Small intestine (tissue), 7 donors: ENCODE measurements around the gene KLHL29. TPM values are rescaled to one million over a fixed set of nuclear protein-coding genes. Genes with fewer than 3 reads are reported as not detected.

ENCODE experiments used
- DNase-seq, 2 donors: peaks; one replicate each; pipeline versions ENCODE4 v3.0.0 to v3.0.0-alpha.2; 2013
- FAIRE-seq: peaks from 2 replicates; lab custom pipeline; 2012; peaks lifted over from hg19 to GRCh38; lab: Jason Lieb, UNC
- H3K27ac ChIP-seq, 3 donors: one replicate each; pipeline ENCODE4 v1.5.1; 2013; ENCODE audit warnings: low read length in 2 of 3, mild to moderate bottlenecking in 2 of 3, control low read depth in 1 of 3, inconsistent platforms in 1 of 3, low read depth in 1 of 3, moderate library complexity in 1 of 3
- H3K27me3 ChIP-seq, 3 donors: one replicate each; pipeline ENCODE4 v1.6.1; 2013; ENCODE audit warnings: low read length in 3 of 3, inconsistent platforms in 1 of 3; ENCODE audit not compliant: control insufficient read depth in 3 of 3, insufficient read depth in 3 of 3
- H3K36me3 ChIP-seq, 3 donors: one replicate each; pipeline ENCODE4 v1.6.1; 2013; ENCODE audit warnings: low read length in 3 of 3, inconsistent platforms in 1 of 3, low read depth in 1 of 3, mild to moderate bottlenecking in 1 of 3, moderate library complexity in 1 of 3; ENCODE audit not compliant: control insufficient read depth in 3 of 3, insufficient read depth in 2 of 3
- H3K4me1 ChIP-seq, 3 donors: one replicate each; pipeline ENCODE4 v1.6.1; 2013; ENCODE audit warnings: low read length in 2 of 3, inconsistent platforms in 1 of 3, low read depth in 1 of 3, mild to moderate bottlenecking in 1 of 3, moderate library complexity in 1 of 3; ENCODE audit not compliant: control insufficient read depth in 3 of 3, insufficient read depth in 2 of 3
- H3K4me3 ChIP-seq, 3 donors: one replicate each; pipeline ENCODE4 v1.5.1; 2013; ENCODE audit warnings: low read length in 3 of 3, control low read depth in 1 of 3, inconsistent platforms in 1 of 3, low read depth in 1 of 3, mild to moderate bottlenecking in 1 of 3, moderate library complexity in 1 of 3
- H3K9me3 ChIP-seq, 2 donors: one replicate each; pipeline ENCODE4 v1.6.1; 2013; ENCODE audit warnings: low read depth in 1 of 2, low read length in 1 of 2; ENCODE audit not compliant: control insufficient read depth in 2 of 2, insufficient read depth in 1 of 2
- WGBS, 3 donors: extraction: QIAGEN DNeasy Blood & Tissue Kit; methylation state at CpG; one replicate each; pipeline ENCODE4 v1.1.7; 2013; 5-methylcytosine and 5-hydroxymethylcytosine counted together
- polyA plus RNA-seq, 4 donors: library from polyadenylated mRNA; stranded (reverse) in 3 of 4; unstranded in 1 of 4; fragments of 200-250 nt in 3 of 4; fragments of 120-200 nt in 1 of 4; gene quantifications; one replicate each; pipeline versions ENCODE4 v1.2.1 to v1.2.3, GENCODE V29; 2013
- donor health status: healthy with polysubstance abuse.
- donor health status: control.
- donor health status: control.
- donor health status: Bipolar disorder and iron deficiency.
- donor health status: healthy.

Gene KLHL29
- polyA plus RNA-seq, 4 donors = 0.22 to 2.7 (median 1.4) TPM

GRCh38 chr2:23649819-23650218 lies 264.8 kb downstream of the KLHL29 start:
- Histone ChIP-seq H3K4me1 (no peaks in the 10 kb centered on the region), H3K36me3 (peaks cover 0 to 9% (median 1%) of the 10 kb centered on the region in 3 donors), H3K4me3 (no peak overlapping the region), H3K27me3 (no peaks in the 10 kb centered on the region), H3K27ac (no peak overlapping the region), H3K9me3 (peaks cover 0 to 8% of the 10 kb centered on the region in 2 donors)
- WGBS, 3 donors = 51 to 62% (median 59%) methylated on average over 7 of the region's 7 CpGs
- FAIRE-seq (no peak), DNase-seq (no peak)

- 74 to 82% (median 79%) methylated on average over 10 of the region's 10 CpGs for WGBS, 3 donors
- Histone ChIP-seq H3K27ac (no peak overlapping the region), H3K27me3 (no peaks in the 10 kb centered on the region), H3K4me1 (no peaks in the 10 kb centered on the region), H3K4me3 (no peak overlapping the region), H3K9me3 (peaks cover 0 to 8% of the 10 kb centered on the region in 2 donors), H3K36me3 (peaks cover 0 to 9% (median 0%) of the 10 kb centered on the region in 3 donors)
- no peak for FAIRE-seq
- peak in 1 of 2 donors; percentile 38 for DNase-seq
Measured at GRCh38 chr2:23651187-23652080, 266.5 kb downstream of the KLHL29 start.

GRCh38 chr2:23653326-23653725 lies 268.3 kb downstream of the KLHL29 start:
- no peak for FAIRE-seq
- WGBS, 3 donors = 91 to 92% (median 91%) methylated on average over 7 of the region's 7 CpGs
- H3K4me3 ChIP-seq = no peak overlapping the region
- H3K36me3 ChIP-seq = peaks cover 0 to 9% (median 0%) of the 10 kb centered on the region in 3 donors
- H3K27me3 ChIP-seq = no peaks in the 10 kb centered on the region
- H3K27ac ChIP-seq = no peak overlapping the region
- peaks cover 0 to 8% of the 10 kb centered on the region in 2 donors for H3K9me3 ChIP-seq
- no peak for DNase-seq
- H3K4me1 ChIP-seq = peaks cover 0 to 3% (median 0%) of the 10 kb centered on the region in 3 donors

- WGBS, 3 donors = 86 to 94% (median 88%) methylated on average over 6 of the region's 6 CpGs
- H3K27me3 ChIP-seq = no peaks in the 10 kb centered on the region
- peaks cover 0 to 5% (median 0%) of the 10 kb centered on the region in 3 donors for H3K36me3 ChIP-seq
- peaks cover 0 to 5% (median 0%) of the 10 kb centered on the region in 3 donors for H3K4me1 ChIP-seq
- H3K27ac ChIP-seq = no peak overlapping the region
- peaks cover 0 to 8% of the 10 kb centered on the region in 2 donors for H3K9me3 ChIP-seq
- DNase-seq = no peak
- no peak for FAIRE-seq
- no peak overlapping the region for H3K4me3 ChIP-seq
Measured at GRCh38 chr2:23654756-23655155, 269.8 kb downstream of the KLHL29 start.

- 78 to 83% (median 82%) methylated on average over 19 of the region's 19 CpGs for WGBS, 3 donors
Measured at GRCh38 chr2:23655934-23656596, 271.1 kb downstream of the KLHL29 start.

GRCh38 chr2:23656597-23656973 lies 271.6 kb downstream of the KLHL29 start:
- H3K27ac ChIP-seq = no peak overlapping the region
- peaks cover 0 to 5% (median 0%) of the 10 kb centered on the region in 3 donors for H3K4me1 ChIP-seq
- 54 to 59% (median 57%) methylated on average over 10 of the region's 10 CpGs for WGBS, 3 donors
- H3K27me3 ChIP-seq = no peaks in the 10 kb centered on the region
- peaks cover 0 to 2% (median 0%) of the 10 kb centered on the region in 3 donors for H3K36me3 ChIP-seq
- no peak for DNase-seq
- peaks cover 0 to 3% of the 10 kb centered on the region in 2 donors for H3K9me3 ChIP-seq
- no peak overlapping the region for H3K4me3 ChIP-seq
- FAIRE-seq = no peak

More at GRCh38 chr2:23655934-23656596, 271.1 kb downstream of the KLHL29 start:
- Histone ChIP-seq H3K27ac (no peak overlapping the region), H3K4me1 (peaks cover 0 to 5% (median 0%) of the 10 kb centered on the region in 3 donors), H3K4me3 (no peak overlapping the region), H3K36me3 (peaks cover 0 to 2% (median 0%) of the 10 kb centered on the region in 3 donors), H3K27me3 (no peaks in the 10 kb centered on the region), H3K9me3 (peaks cover 0 to 8% of the 10 kb centered on the region in 2 donors)
- no peak for FAIRE-seq
- no peak for DNase-seq

GRCh38 chr2:23657371-23657770 lies 272.4 kb downstream of the KLHL29 start:
- H3K36me3 ChIP-seq = peaks cover 0 to 2% (median 0%) of the 10 kb centered on the region in 3 donors
- H3K4me3 ChIP-seq = no peak overlapping the region
- no peaks in the 10 kb centered on the region for H3K9me3 ChIP-seq
- no peak overlapping the region for H3K27ac ChIP-seq
- WGBS, 3 donors = 49 to 82% (median 67%) methylated on average over 1 of the region's 1 CpG
- no peak for DNase-seq
- peaks cover 0 to 4% (median 0%) of the 10 kb centered on the region in 3 donors for H3K27me3 ChIP-seq
- no peak for FAIRE-seq
- H3K4me1 ChIP-seq = peaks cover 0 to 5% (median 0%) of the 10 kb centered on the region in 3 donors

GRCh38 chr2:23657934-23658333 lies 273.0 kb downstream of the KLHL29 start:
- H3K27ac ChIP-seq = no peak overlapping the region
- H3K27me3 ChIP-seq = peaks cover 0 to 6% (median 0%) of the 10 kb centered on the region in 3 donors
- H3K36me3 ChIP-seq = peaks cover 0 to 2% (median 0%) of the 10 kb centered on the region in 3 donors
- 90 to 95% (median 90%) methylated on average over 7 of the region's 7 CpGs for whole genome bisulfite sequencing, 3 donors
- no peak overlapping the region for H3K4me3 ChIP-seq
- no peak for DNase-seq
- no peaks in the 10 kb centered on the region for H3K9me3 ChIP-seq
- H3K4me1 ChIP-seq = peaks cover 0 to 5% (median 0%) of the 10 kb centered on the region in 3 donors
- FAIRE-seq = no peak
